Tongue (tissue), 3 donors: ENCODE data around the gene MSH6. TPM values are rescaled to one million over a fixed set of nuclear protein-coding genes. Genes with fewer than 3 reads are reported as not detected.
"Not testable (repeated sequence)": the region's sequence is repeated elsewhere in the genome, so short reads cannot be mapped to it uniquely, and the experiment has no call there.

ENCODE experiments used
- DNase-seq: peaks from one replicate; pipeline ENCODE4 v3.0.0-alpha.2; 2015
- small RNA-seq: library from RNA; depleted of rRNA; stranded (forward); fragments of <200 nt; gene quantifications from one replicate; pipeline ENCODE3, GENCODE V24; 2014; ENCODE audit warnings: low replicate concordance
- total RNA-seq: library from RNA; depleted of rRNA; stranded (reverse); fragments of >200 nt; gene quantifications from one replicate; pipeline ENCODE4 v1.2.3, GENCODE V29; 2014

The MSH6 gene
- total RNA-seq, 1 donor from 2014 or later = 56.1 TPM

DNA sequence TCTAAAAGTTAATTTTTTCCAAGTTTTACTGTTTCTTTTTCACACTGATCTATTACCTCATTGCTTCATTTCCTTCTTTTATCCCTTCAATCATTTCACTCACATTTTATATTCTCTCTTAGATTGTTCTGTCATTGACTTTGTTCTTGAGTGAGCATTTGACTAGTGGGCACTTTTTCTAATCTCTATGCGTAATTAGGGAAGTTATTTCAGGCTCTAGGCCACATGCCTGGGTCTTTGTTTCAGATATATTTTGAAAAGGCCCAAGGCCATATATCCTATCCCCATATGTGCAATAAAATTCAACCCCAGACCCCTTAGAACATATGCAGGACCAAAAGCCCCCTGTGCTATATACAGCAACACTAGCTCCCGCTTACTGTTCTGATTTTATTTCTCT is 61.2 kb downstream of the MSH6 start:
- DNase-seq = no peak

GRCh38 chr2:47849368-47849767 is 66.4 kb downstream of the MSH6 start:
- DNase-seq = no peak

GRCh38 chr2:47850198-47850597 is 67.3 kb downstream of the MSH6 start:
- DNase-seq = no peak

DNA sequence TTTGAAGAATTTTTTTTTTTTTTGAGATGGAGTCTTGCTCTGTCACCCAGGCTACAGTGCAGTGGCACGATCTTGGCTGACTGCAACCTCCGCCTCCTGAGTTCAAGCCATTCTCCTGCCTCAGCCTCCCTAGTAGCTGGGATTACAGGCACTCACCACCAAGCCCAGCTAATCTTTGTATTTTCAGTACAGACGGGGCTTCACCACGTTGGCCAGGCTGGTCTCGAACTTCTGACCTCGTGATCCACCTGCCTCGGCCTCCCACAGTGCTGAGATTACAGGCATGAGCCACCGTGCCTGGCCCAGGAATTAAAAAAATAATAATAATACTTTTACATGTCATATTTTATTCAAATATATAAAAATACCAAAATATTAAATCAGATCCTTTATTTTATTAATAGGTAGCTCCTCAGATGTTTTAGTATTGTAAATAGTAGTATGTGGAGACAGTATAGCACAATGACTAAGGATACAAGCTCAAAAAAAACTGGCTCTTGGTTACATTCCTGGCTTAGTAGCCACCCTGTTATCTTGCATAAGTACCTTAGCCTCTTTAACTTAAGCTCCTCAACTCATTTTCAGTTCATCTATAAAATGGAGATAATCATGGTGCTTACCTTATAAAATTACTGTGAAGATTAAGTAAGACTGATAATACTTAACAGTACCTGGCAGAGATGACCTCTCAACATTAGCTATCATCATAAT is 70.3 kb downstream of the MSH6 start:
- not testable (repeated sequence) for DNase-seq

Small RNAs within 50 kb of the gene (small RNA-seq; reads per million reads assigned to genes)
- gene RF00026 (not detected), gene RPL36AP15 (not detected)

Other genes with a start within 250 kb of the MSH6 start
- not detected for gene KCNK12, start 212.2 kb upstream of the MSH6 start, total RNA-seq
- 104 TPM for gene FBXO11, start 123.4 kb downstream of the MSH6 start, total RNA-seq